Measurements from ENCODE around the gene ATG5.

Gene ATG5

GRCh38 chr6:106223300-106223930, 102.1 kb downstream of the ATG5 start:
- H3K36me3 ChIP-seq (ENCODE audit: insufficient read depth, low read length): no peaks in the 10 kb centered on the region
- no peaks in the 10 kb centered on the region for H3K9me3 ChIP-seq (ENCODE audit: low read length)
- H3K27me3 ChIP-seq (ENCODE audit: insufficient read depth, low read length): no peaks in the 10 kb centered on the region
- no peak overlapping the region for H3K4me3 ChIP-seq (ENCODE audit: low read length)
- no peak overlapping the region for H2AFZ ChIP-seq (ENCODE audit: low read depth, low read length)
- no peaks in the 10 kb centered on the region for H3K4me1 ChIP-seq (ENCODE audit: insufficient read depth, low read length)

- no peak overlapping the region for H2AFZ ChIP-seq (ENCODE audit: low read depth, low read length)
- no peaks in the 10 kb centered on the region for H3K9me3 ChIP-seq (ENCODE audit: low read length)
- no peaks in the 10 kb centered on the region for H3K27me3 ChIP-seq (ENCODE audit: insufficient read depth, low read length)
- no peaks in the 10 kb centered on the region for H3K36me3 ChIP-seq (ENCODE audit: insufficient read depth, low read length)
- H3K4me3 ChIP-seq (ENCODE audit: low read length): no peak overlapping the region
- no peaks in the 10 kb centered on the region for H3K4me1 ChIP-seq (ENCODE audit: insufficient read depth, low read length)
These were observed 105.1 kb downstream of the ATG5 start for GRCh38 chr6:106220485-106220884.

DNA sequence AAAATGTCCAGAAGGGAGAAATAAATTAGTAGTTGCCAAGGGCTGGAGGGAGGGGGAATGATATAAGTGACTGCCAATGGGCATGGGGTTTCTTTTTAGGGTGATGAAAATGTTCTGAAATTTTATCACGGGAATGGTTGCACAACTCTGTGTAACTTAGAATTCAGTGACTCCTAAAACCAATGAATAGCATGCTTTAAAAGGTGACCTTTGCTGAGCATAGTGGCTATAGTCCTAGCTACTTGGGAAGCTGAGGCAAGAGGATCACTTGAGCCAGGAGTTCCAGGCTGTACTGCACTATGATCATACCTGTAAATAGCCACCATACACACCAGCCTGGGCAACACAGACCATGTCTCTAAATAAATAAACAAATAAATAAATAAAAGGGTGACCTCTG, 109.0 kb downstream of the ATG5 start:
- no peaks in the 10 kb centered on the region for H3K36me3 ChIP-seq (ENCODE audit: insufficient read depth, low read length)
- no peak overlapping the region for H3K4me3 ChIP-seq (ENCODE audit: low read length)
- no peaks in the 10 kb centered on the region for H3K27me3 ChIP-seq (ENCODE audit: insufficient read depth, low read length)
- H3K4me1 ChIP-seq (ENCODE audit: insufficient read depth, low read length): no peaks in the 10 kb centered on the region
- H3K9me3 ChIP-seq (ENCODE audit: low read length): no peaks in the 10 kb centered on the region
- H2AFZ ChIP-seq (ENCODE audit: low read depth, low read length): no peak overlapping the region

DNA sequence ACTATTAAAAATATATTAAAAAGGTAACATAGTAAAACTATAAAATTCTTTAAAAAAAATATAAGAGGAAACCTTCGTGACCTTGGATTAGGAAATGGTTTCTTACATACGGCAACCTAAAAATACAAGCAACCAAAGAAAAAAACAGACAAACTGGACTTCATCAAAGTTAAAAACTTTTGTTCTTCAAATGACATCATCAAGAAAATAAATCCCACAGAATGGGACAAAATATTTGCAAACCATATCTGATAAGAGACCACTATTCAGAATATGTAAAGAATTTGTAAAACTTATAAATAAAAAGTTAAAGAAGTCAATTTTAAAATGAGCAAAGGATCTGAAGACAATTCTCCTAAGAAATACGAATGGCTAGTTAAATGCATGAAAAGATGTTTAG, 110.0 kb downstream of the ATG5 start:
- H3K4me1 ChIP-seq (ENCODE audit: insufficient read depth, low read length): no peaks in the 10 kb centered on the region
- H2AFZ ChIP-seq (ENCODE audit: low read depth, low read length): no peak overlapping the region
- no peak overlapping the region for H3K4me3 ChIP-seq (ENCODE audit: low read length)
- H3K9me3 ChIP-seq (ENCODE audit: low read length): no peaks in the 10 kb centered on the region
- H3K27me3 ChIP-seq (ENCODE audit: insufficient read depth, low read length): no peaks in the 10 kb centered on the region
- H3K36me3 ChIP-seq (ENCODE audit: insufficient read depth, low read length): no peaks in the 10 kb centered on the region

DNA sequence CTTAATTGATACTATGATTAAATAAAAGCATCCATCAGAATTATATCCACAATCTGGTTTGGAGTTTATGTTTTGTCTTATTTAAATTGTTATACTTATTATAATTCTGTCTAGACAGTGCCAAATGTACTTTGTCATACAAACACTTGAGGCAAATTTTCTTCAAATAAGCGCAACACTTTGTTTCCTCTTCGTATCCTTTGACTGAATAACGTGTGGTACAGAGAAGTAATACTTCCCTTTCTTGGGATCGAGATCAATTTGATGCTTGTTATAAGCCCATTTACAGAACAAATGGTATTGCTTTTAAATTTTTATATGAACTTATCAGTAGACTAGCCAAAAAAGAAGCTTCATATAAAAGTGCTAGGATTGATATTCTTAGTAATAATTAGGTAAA, 111.0 kb downstream of the ATG5 start:
- H2AFZ ChIP-seq (ENCODE audit: low read depth, low read length): no peak overlapping the region
- no peaks in the 10 kb centered on the region for H3K36me3 ChIP-seq (ENCODE audit: insufficient read depth, low read length)
- H3K9me3 ChIP-seq (ENCODE audit: low read length): no peaks in the 10 kb centered on the region
- H3K4me1 ChIP-seq (ENCODE audit: insufficient read depth, low read length): no peaks in the 10 kb centered on the region
- H3K27me3 ChIP-seq (ENCODE audit: insufficient read depth, low read length): no peaks in the 10 kb centered on the region
- H3K4me3 ChIP-seq (ENCODE audit: low read length): no peak overlapping the region

- Histone ChIP-seq H3K4me1 (ENCODE audit: insufficient read depth, low read length) (no peaks in the 10 kb centered on the region), H3K36me3 (ENCODE audit: insufficient read depth, low read length) (no peaks in the 10 kb centered on the region), H2AFZ (ENCODE audit: low read depth, low read length) (no peak overlapping the region), H3K4me3 (ENCODE audit: low read length) (no peak overlapping the region), H3K9me3 (ENCODE audit: low read length) (no peaks in the 10 kb centered on the region), H3K27me3 (ENCODE audit: insufficient read depth, low read length) (no peaks in the 10 kb centered on the region)
These were observed 111.8 kb downstream of the ATG5 start for GRCh38 chr6:106213660-106214289.

- H2AFZ ChIP-seq (ENCODE audit: low read depth, low read length): no peak overlapping the region
- H3K36me3 ChIP-seq (ENCODE audit: insufficient read depth, low read length): no peaks in the 10 kb centered on the region
- no peak overlapping the region for H3K4me3 ChIP-seq (ENCODE audit: low read length)
- H3K27me3 ChIP-seq (ENCODE audit: insufficient read depth, low read length): no peaks in the 10 kb centered on the region
- no peaks in the 10 kb centered on the region for H3K4me1 ChIP-seq (ENCODE audit: insufficient read depth, low read length)
- no peaks in the 10 kb centered on the region for H3K9me3 ChIP-seq (ENCODE audit: low read length)
These were observed 113.0 kb downstream of the ATG5 start for GRCh38 chr6:106212576-106212975.

GRCh38 chr6:106206905-106207304, 118.7 kb downstream of the ATG5 start:
- Histone ChIP-seq H3K4me1 (ENCODE audit: insufficient read depth, low read length) (no peaks in the 10 kb centered on the region), H3K36me3 (ENCODE audit: insufficient read depth, low read length) (no peaks in the 10 kb centered on the region), H3K9me3 (ENCODE audit: low read length) (no peaks in the 10 kb centered on the region), H3K27me3 (ENCODE audit: insufficient read depth, low read length) (no peaks in the 10 kb centered on the region), H2AFZ (ENCODE audit: low read depth, low read length) (no peak overlapping the region), H3K4me3 (ENCODE audit: low read length) (no peak overlapping the region)

GRCh38 chr6:106204961-106205360, 120.6 kb downstream of the ATG5 start:
- H2AFZ ChIP-seq (ENCODE audit: low read depth, low read length): no peak overlapping the region
- no peaks in the 10 kb centered on the region for H3K9me3 ChIP-seq (ENCODE audit: low read length)
- H3K36me3 ChIP-seq (ENCODE audit: insufficient read depth, low read length): peaks cover 6% of the 10 kb centered on the region
- no peaks in the 10 kb centered on the region for H3K27me3 ChIP-seq (ENCODE audit: insufficient read depth, low read length)
- H3K4me1 ChIP-seq (ENCODE audit: insufficient read depth, low read length): no peaks in the 10 kb centered on the region
- no peak overlapping the region for H3K4me3 ChIP-seq (ENCODE audit: low read length)

- no peak overlapping the region for H2AFZ ChIP-seq (ENCODE audit: low read depth, low read length)
- H3K36me3 ChIP-seq (ENCODE audit: insufficient read depth, low read length): peaks cover 6% of the 10 kb centered on the region
- H3K4me3 ChIP-seq (ENCODE audit: low read length): no peak overlapping the region
- no peaks in the 10 kb centered on the region for H3K4me1 ChIP-seq (ENCODE audit: insufficient read depth, low read length)
- H3K9me3 ChIP-seq (ENCODE audit: low read length): no peaks in the 10 kb centered on the region
- H3K27me3 ChIP-seq (ENCODE audit: insufficient read depth, low read length): no peaks in the 10 kb centered on the region
These were observed 125.6 kb downstream of the ATG5 start for GRCh38 chr6:106199998-106200397.

DNA sequence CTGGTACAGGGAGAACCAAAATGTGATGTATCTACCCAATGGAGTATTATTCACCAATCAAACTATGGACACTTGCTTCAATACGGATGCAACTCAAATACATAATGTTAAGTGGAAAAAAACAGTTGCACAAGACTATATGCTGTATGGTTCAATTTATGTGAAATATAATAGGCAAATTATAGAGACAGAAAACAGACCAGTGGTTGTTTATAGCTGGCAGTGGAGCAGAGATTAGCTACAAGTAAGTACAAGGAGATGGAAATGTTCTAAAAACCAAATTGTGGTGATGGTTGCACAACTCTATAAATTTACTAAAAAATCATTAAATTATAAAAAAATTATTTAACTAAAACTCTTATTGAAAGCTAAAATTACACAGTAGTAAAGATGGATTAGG, 126.2 kb downstream of the ATG5 start:
- Histone ChIP-seq H3K9me3 (ENCODE audit: low read length) (no peaks in the 10 kb centered on the region), H3K4me3 (ENCODE audit: low read length) (no peak overlapping the region), H3K36me3 (ENCODE audit: insufficient read depth, low read length) (peaks cover 8% of the 10 kb centered on the region), H3K4me1 (ENCODE audit: insufficient read depth, low read length) (no peaks in the 10 kb centered on the region), H2AFZ (ENCODE audit: low read depth, low read length) (no peak overlapping the region), H3K27me3 (ENCODE audit: insufficient read depth, low read length) (no peaks in the 10 kb centered on the region)

DNA sequence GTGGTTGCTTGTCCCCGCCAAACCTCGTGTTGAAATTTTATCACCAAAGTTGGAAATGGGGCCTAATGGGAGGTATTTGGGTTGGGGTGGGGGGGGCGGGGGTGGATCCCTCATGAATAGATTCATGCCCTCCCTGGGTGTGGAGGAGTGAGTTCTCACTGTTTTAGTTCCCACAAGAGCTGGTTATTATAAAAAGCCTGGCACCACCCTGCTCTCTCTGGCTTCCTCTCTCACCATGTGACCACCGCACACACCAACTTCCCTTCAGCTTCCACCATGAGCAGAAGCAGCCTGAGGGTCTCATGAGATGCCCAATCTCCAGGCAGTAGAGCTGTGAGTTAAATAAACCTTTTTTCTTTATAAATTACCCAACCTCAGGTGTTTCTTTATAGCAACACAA, 128.1 kb downstream of the ATG5 start:
- no peaks in the 10 kb centered on the region for H3K9me3 ChIP-seq (ENCODE audit: low read length)

DNA sequence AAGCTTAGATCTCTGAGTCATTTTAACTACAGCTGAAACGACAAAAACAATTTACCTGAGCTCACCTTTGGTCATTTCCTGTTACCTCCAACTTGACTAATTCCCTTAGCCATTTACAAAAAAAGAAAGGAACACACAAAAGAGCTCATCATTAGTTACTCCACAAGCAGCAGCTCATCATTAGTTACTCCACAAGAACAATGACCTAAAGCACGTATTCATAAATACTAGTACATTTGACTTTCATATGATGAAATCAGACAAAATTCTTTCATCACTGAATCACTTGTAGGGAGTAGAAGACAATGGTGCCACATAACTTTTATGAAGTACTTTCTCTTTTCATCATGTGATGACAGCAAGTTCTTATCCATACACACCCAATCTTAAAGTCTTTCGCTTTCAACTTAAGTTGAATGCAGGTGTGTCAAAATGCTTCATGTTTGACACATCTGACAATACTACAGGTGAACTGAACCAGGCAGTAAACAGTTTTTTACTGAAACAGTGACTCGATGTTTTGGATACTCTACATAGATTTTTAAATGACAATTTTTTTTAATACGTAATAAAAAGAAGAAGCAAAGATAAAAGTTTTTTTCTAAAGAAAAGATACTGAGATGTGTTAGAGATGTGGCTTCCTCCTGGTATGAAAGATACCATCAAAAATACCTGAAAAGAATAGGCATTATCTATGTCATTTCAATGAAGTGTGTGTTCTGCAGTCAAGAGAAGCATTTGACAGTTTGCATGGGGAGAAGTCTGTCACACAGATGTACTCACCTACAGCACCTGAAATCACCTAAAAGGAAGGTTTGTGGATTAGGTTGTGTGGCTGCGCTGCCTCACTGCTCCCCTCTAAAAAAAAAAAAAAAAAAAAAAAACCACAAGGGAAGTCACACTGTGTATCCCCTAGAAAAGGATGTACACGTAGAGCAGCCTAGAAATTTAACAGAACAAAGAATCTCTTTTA, 130.3 kb downstream of the ATG5 start:
- Histone ChIP-seq H3K4me3 (ENCODE audit: low read length) (no peak overlapping the region), H3K27me3 (ENCODE audit: insufficient read depth, low read length) (no peaks in the 10 kb centered on the region), H3K36me3 (ENCODE audit: insufficient read depth, low read length) (peaks cover 2% of the 10 kb centered on the region), H2AFZ (ENCODE audit: low read depth, low read length) (no peak overlapping the region), H3K9me3 (ENCODE audit: low read length) (no peaks in the 10 kb centered on the region), H3K4me1 (ENCODE audit: insufficient read depth, low read length) (no peaks in the 10 kb centered on the region)

More for the DNA sequence above, 128.1 kb downstream of the ATG5 start:
- no peak overlapping the region for H2AFZ ChIP-seq (ENCODE audit: low read depth, low read length)
- H3K27me3 ChIP-seq (ENCODE audit: insufficient read depth, low read length): no peaks in the 10 kb centered on the region
- no peaks in the 10 kb centered on the region for H3K4me1 ChIP-seq (ENCODE audit: insufficient read depth, low read length)
- no peak overlapping the region for H3K4me3 ChIP-seq (ENCODE audit: low read length)
- peaks cover 8% of the 10 kb centered on the region for H3K36me3 ChIP-seq (ENCODE audit: insufficient read depth, low read length)
